ENCODE results near the gene ST6GALNAC2. TPM values are rescaled to one million over a fixed set of nuclear protein-coding genes. Genes with fewer than 3 reads are reported as not detected.

Gene ST6GALNAC2
- total RNA-seq, 2 donors from 2014 or later, result 21.0 to 23.1 TPM

GRCh38 chr17:76557368-76558197, 28.1 kb downstream of the ST6GALNAC2 start:
- H3K36me3 ChIP-seq, result no peaks in the 10 kb centered on the region
- TF ChIP-seq POLR2AphosphoS5 (IDR thresholded peaks at IDR 0.05), result peak; percentile 95
- TF ChIP-seq POLR2A (IDR thresholded peaks at IDR 0.05), result peak; percentile 77
- peak in 2 of 4 experiments; percentile 67 to 71 for TF ChIP-seq CTCF (IDR thresholded peaks at IDR 0.05)
- intact Hi-C loops (cut with DNase I), result loop anchor here (5.0 kb wide), 3 partner anchors 65 to 155 kb away; partner anchors contain the start of gene MXRA7
- no peaks in the 10 kb centered on the region for H3K27me3 ChIP-seq (replicated peaks; ENCODE audit: insufficient read depth)
- under 1% methylated on average over 55 of the region's 55 CpGs for WGBS
- peak overlapping the region; percentile 84 for H3K27ac ChIP-seq
- H3K4me1 ChIP-seq (replicated peaks), result no peaks in the 10 kb centered on the region
- DNase-seq (ENCODE audit: low spot score), result peak; percentile 95
- H3K4me3 ChIP-seq, result peak overlapping the region; percentile 48 to 61
- no peaks in the 10 kb centered on the region for H3K9me3 ChIP-seq

DNA sequence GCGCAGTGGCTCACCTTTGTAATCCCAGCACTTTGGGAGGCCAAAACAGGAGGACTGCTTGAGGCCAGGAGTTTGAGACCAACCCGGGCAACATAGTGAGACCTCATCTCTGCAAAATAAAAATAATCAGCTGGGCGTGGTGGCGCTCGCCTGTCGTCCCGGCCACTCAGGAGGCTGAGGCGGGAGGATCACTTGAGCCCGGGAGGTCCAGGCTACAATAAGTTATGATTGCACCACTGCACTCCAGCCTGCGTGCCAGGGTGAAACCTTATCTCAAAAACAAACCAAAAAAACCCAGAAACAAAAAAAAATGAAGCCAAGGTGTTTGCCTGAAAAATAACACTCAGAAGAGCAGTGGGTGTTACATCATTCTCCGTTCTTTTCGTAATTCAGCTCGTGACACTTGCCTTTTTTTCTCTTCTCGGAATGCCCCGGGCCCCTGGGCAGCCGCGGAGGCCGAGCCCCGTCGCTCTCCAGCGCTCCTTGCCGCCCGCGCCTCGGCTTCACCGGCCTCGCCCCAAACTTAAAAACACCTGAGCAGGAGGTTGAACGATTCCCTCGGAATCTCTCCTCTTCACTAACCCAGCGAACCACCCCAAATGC, 28.8 kb downstream of the ST6GALNAC2 start:
- DNase-seq (ENCODE audit: low spot score), result no peak
- Histone ChIP-seq H3K36me3 (no peaks in the 10 kb centered on the region), H3K27ac (peak overlapping the region; percentile 84), H3K4me1 (replicated peaks) (no peaks in the 10 kb centered on the region), H3K4me3 (peak overlapping the region; percentile 48 to 61), H3K9me3 (no peaks in the 10 kb centered on the region), H3K27me3 (replicated peaks; ENCODE audit: insufficient read depth) (no peaks in the 10 kb centered on the region)
- TF ChIP-seq POLR2AphosphoS5 (IDR thresholded peaks at IDR 0.05), result no peak
- no peak for TF ChIP-seq CTCF (IDR thresholded peaks at IDR 0.05)
- TF ChIP-seq POLR2A (IDR thresholded peaks at IDR 0.05), result no peak
- intact Hi-C loops (cut with DNase I), result loop anchor here (5.0 kb wide), 3 partner anchors 65 to 155 kb away; partner anchors contain the start of gene MXRA7
- 39% methylated on average over 30 of the region's 30 CpGs for WGBS

GRCh38 chr17:76554131-76554530, 31.5 kb downstream of the ST6GALNAC2 start:
- Histone ChIP-seq H3K4me1 (replicated peaks) (no peaks in the 10 kb centered on the region), H3K4me3 (no peak overlapping the region), H3K27ac (no peak overlapping the region), H3K27me3 (replicated peaks; ENCODE audit: insufficient read depth) (no peaks in the 10 kb centered on the region), H3K36me3 (no peaks in the 10 kb centered on the region), H3K9me3 (no peaks in the 10 kb centered on the region)
- TF ChIP-seq POLR2AphosphoS5 (IDR thresholded peaks at IDR 0.05) (no peak), POLR2A (IDR thresholded peaks at IDR 0.05) (no peak), CTCF (IDR thresholded peaks at IDR 0.05) (no peak)
- 43% methylated on average over 6 of the region's 6 CpGs for WGBS
- no peak for DNase-seq (ENCODE audit: low spot score)
- intact Hi-C loops (cut with DNase I), result no loop called here

DNA sequence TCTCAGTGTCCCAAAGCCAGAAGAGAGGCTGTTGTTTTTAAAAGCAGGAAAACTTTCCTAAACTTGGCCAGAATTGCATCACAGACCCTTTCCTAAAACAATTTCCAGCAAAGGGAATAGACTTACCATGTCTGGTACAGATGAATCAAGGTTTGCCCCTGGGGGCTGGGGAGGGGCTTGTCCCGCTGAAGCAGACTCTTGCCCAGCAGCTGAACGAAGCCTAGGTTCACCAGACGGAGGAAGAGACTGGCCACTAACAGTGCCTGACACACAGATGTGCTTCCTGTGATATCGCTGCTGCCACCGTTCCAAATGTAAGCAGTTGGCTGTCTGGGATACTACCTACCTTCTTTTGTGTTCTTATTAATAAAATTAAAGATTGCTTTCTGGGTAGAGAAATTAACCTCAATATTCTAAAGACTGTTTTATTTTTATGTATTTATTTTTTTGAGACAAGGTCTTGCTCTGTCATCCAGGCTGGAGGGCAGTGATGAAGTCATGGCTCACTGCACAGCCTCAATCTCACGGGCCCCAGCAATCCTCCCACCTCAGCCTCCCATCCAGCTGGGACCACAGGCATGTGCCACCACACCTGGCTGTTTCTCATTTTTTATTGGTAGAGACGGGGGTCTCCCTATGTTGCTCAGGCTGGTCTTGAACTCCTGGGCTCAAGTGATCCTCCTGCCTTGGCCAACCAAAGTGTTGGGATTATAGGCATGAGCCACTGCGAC, 32.3 kb downstream of the ST6GALNAC2 start:
- intact Hi-C loops (cut with DNase I), result no loop called here
- WGBS, result 90% methylated on average over 8 of the region's 8 CpGs
- no peak overlapping the region for H3K27ac ChIP-seq

More for the DNA sequence above, 32.3 kb downstream of the ST6GALNAC2 start:
- Histone ChIP-seq H3K4me1 (replicated peaks) (no peaks in the 10 kb centered on the region), H3K9me3 (no peaks in the 10 kb centered on the region), H3K4me3 (no peak overlapping the region), H3K27me3 (replicated peaks; ENCODE audit: insufficient read depth) (no peaks in the 10 kb centered on the region), H3K36me3 (no peaks in the 10 kb centered on the region)
- TF ChIP-seq POLR2A (IDR thresholded peaks at IDR 0.05) (no peak), POLR2AphosphoS5 (IDR thresholded peaks at IDR 0.05) (no peak), CTCF (IDR thresholded peaks at IDR 0.05) (no peak)
- DNase-seq (ENCODE audit: low spot score), result no peak
